ENCODE measurements around the gene BRAT1. TPM values are rescaled to one million over a fixed set of nuclear protein-coding genes. Genes with fewer than 3 reads are reported as not detected.

BRAT1 gene
- total and polyA plus RNA-seq, 11 donors: 10.9 to 27.8 (median 14.9) TPM

DNA sequence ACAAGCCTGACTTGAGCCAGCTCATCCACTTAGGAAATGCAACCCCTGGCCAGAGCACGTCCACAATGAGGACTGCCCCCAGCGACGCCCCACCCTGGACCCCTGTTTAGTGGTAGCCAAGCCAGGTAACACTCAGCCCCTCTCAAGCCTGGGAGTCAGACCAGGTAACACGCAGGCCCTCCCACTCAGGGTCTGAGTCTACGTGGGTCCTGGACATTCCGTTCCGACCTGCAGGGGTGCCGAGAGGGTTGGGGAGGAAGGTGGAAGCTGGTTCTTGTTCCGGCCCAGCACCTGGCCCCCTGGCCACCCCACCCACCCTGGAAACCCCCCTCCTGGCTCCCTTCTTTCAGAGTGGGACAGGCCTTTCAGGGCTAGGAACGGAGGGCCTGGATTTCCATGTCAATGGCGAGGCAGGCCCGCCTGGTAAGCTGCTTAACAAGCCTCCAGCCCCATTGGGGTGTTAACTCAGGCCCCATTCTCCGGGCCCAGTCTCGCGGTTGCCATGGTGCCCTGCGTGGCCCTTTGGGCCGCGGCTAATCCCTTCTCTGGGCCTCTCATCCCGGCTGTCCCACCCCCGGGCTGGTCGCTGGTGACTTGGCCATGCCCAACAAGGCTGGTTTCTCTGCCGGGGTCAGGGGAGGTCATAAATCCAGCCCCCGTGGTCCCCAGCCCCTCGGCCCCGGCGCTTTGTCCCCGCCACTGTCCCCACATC is 55.4 kb downstream of the BRAT1 start:
- peaks cover 0 to 11% (median 0%) of the 10 kb centered on the region in 9 donors for H3K27me3 ChIP-seq
- DNase-seq (no peak), ATAC-seq (no peak)
- H3K4me1 ChIP-seq: peaks cover 0 to 14% (median 2%) of the 10 kb centered on the region in 12 donors
- WGBS, 4 donors: 89 to 93% (median 91%) methylated on average over 24 to 27 of the region's 27 CpGs
- no peak for TF ChIP-seq POLR2A (IDR thresholded peaks at IDR 0.05)
- TF ChIP-seq, protein P1, sequence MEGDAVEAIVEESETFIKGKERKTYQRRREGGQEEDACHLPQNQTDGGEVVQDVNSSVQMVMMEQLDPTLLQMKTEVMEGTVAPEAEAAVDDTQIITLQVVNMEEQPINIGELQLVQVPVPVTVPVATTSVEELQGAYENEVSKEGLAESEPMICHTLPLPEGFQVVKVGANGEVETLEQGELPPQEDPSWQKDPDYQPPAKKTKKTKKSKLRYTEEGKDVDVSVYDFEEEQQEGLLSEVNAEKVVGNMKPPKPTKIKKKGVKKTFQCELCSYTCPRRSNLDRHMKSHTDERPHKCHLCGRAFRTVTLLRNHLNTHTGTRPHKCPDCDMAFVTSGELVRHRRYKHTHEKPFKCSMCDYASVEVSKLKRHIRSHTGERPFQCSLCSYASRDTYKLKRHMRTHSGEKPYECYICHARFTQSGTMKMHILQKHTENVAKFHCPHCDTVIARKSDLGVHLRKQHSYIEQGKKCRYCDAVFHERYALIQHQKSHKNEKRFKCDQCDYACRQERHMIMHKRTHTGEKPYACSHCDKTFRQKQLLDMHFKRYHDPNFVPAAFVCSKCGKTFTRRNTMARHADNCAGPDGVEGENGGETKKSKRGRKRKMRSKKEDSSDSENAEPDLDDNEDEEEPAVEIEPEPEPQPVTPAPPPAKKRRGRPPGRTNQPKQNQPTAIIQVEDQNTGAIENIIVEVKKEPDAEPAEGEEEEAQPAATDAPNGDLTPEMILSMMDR (IDR thresholded peaks at IDR 0.05): no peak
- no peak overlapping the region for H3K27ac ChIP-seq
- no peaks in the 10 kb centered on the region for H3K9me3 ChIP-seq
- intact Hi-C loops (cut with DNase I): no loop called here
- H3K4me3 ChIP-seq: no peak overlapping the region
- no peaks in the 10 kb centered on the region for H3K36me3 ChIP-seq

DNA sequence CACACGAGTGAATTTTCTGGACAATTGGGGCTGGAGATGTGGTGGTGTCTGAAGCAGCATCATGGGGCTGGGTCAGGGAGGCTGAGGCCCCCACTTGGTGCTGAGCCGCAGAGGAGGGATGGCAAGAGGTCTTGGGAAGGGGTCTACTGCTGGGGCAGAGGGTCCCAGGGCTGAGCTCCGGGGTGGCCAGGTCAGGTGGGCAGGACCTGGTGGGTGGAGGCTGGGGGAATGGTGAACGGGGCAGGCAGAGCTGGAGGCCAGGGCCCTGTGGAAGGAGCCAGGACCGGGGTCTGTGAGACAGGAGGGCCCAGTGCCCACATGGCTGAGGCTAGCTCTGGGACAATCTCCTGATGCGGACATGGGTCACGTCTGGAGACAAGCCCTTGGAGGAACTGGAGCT is 56.1 kb downstream of the BRAT1 start:
- ATAC-seq (no peak), DNase-seq (no peak)
- Histone ChIP-seq H3K4me3 (no peak overlapping the region), H3K9me3 (no peaks in the 10 kb centered on the region), H3K27ac (no peak overlapping the region), H3K27me3 (peaks cover 0 to 11% (median 0%) of the 10 kb centered on the region in 9 donors), H3K4me1 (peaks cover 0 to 21% (median 7%) of the 10 kb centered on the region in 12 donors), H3K36me3 (no peaks in the 10 kb centered on the region)
- TF ChIP-seq, protein P1 (IDR thresholded peaks at IDR 0.05): no peak
- no peak for TF ChIP-seq POLR2A (IDR thresholded peaks at IDR 0.05)
- intact Hi-C loops (cut with DNase I): no loop called here
- 89 to 95% (median 92%) methylated on average over 7 of the region's 7 CpGs for WGBS, 4 donors

DNA sequence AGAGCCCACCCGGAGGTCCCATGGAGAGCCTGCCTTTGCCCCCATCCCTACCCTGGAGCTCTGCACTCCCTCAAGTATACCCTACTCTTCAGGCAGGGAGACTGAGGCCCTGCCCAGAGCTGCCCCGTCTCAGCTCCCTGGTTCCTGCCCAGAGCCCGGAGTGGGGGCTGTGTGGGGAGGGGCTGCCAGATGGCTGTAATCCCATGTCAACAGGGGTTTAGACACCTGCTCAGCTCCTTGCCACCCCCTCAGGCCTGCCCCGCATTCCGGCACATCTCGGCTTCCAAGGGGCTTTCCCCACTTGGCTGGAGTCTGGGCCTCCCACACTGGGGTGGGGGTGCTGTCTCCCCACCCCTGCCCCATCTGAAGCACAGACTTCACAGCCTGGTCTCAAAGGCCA is 56.6 kb downstream of the BRAT1 start:
- DNase-seq (no peak), ATAC-seq (no peak)
- 78 to 98% (median 91%) methylated on average over 6 of the region's 6 CpGs for WGBS, 4 donors
- Histone ChIP-seq H3K4me3 (no peak overlapping the region), H3K27me3 (peaks cover 0 to 11% (median 0%) of the 10 kb centered on the region in 9 donors), H3K27ac (no peak overlapping the region), H3K36me3 (no peaks in the 10 kb centered on the region), H3K4me1 (peaks cover 0 to 26% (median 10%) of the 10 kb centered on the region in 12 donors), H3K9me3 (no peaks in the 10 kb centered on the region)
- TF ChIP-seq, protein P1 (IDR thresholded peaks at IDR 0.05): no peak
- no peak for TF ChIP-seq POLR2A (IDR thresholded peaks at IDR 0.05)
- intact Hi-C loops (cut with DNase I): no loop called here

DNA sequence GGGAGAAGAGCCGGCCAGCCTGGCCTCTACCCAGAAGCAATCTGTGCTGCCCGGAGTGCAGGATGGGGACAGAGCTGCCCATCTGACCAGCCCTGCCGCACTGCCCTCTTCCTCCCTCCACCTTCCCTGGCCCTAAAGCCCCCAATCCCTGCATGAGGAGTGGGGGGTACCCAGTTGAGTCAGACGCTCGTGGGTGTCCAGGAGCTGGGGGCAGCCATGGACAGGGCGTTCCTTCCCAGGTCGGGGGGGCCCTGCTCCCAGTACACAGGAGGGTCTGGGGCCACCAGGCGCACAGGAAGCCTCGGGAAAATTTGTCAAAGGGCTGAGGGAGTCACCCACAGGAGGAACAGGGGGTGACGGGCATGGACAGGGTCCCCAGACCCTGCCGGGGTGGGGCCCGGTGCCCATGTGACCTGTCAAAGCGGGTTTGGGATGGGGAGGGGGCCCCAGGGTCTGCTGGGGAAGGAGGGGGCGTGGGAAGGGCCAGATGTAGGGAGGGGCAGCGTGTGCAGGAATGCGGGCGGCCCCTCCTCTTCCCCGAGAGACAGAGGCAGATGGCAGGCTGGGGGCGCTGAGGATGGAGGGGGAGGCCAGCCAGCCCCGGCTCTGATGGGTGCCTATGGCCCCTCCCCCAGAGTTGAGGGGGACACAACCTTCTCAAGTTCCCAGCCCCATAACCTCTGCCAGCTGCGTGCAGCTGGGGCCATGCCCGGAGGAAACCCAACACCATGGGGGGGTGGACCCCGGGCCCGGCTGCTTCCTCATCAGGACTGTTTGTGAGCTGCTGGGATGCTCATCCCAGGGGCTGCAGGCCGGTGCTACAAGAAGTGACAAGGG is 57.6 kb downstream of the BRAT1 start:
- ATAC-seq: no peak
- intact Hi-C loops (cut with DNase I): no loop called here
- WGBS, 4 donors: 58 to 69% (median 62%) methylated on average over 21 to 25 of the region's 25 CpGs

More for the DNA sequence above, 57.6 kb downstream of the BRAT1 start:
- H3K27me3 ChIP-seq: peaks cover 0 to 11% (median 0%) of the 10 kb centered on the region in 9 donors
- peaks cover 0 to 29% (median 19%) of the 10 kb centered on the region in 12 donors for H3K4me1 ChIP-seq
- TF ChIP-seq, protein P1 (IDR thresholded peaks at IDR 0.05): no peak
- no peak for TF ChIP-seq POLR2A (IDR thresholded peaks at IDR 0.05)
- DNase-seq: no peak
- H3K27ac ChIP-seq: no peak overlapping the region
- no peaks in the 10 kb centered on the region for H3K36me3 ChIP-seq
- H3K9me3 ChIP-seq: no peaks in the 10 kb centered on the region
- no peak overlapping the region for H3K4me3 ChIP-seq
